GM21515 (cell line): ENCODE results near the gene BRAT1.
"Not testable (repeated sequence)": the region's sequence is repeated elsewhere in the genome, so short reads cannot be mapped to it uniquely, and the experiment has no call there.

Experiments
- ATAC-seq: cut with Tn5 transposase; IDR thresholded peaks from one replicate; pipeline ENCODE4 v1.9.1; 2021; ENCODE audit not compliant: unreplicated experiment

The BRAT1 gene

GRCh38 chr7:2555121-2556052 lies at the start of gene BRAT1:
TSS of gene BRAT1 (minus strand) at chr7:2555524. CDS start at chr7:2554431, 1,093 bp downstream.
- ATAC-seq = peak; percentile 68

GRCh38 chr7:2604608-2605174 lies 49.4 kb upstream of the BRAT1 start:
- ATAC-seq = no peak

- no peak for ATAC-seq
These were observed 48.0 kb upstream of the BRAT1 start for GRCh38 chr7:2603044-2603965.

- no peak for ATAC-seq
These were observed 47.2 kb upstream of the BRAT1 start for GRCh38 chr7:2602406-2603043.

GRCh38 chr7:2601907-2602306 lies 46.6 kb upstream of the BRAT1 start:
- ATAC-seq = no peak

- ATAC-seq = no peak
These were observed 45.7 kb upstream of the BRAT1 start for GRCh38 chr7:2601065-2601464.

- ATAC-seq = no peak
These were observed 43.0 kb upstream of the BRAT1 start for GRCh38 chr7:2598154-2598823.

GRCh38 chr7:2597273-2597640 lies 41.9 kb upstream of the BRAT1 start:
- no peak for ATAC-seq

GRCh38 chr7:2596464-2597272 lies 41.3 kb upstream of the BRAT1 start:
- ATAC-seq = no peak

- no peak for ATAC-seq
These were observed 40.0 kb upstream of the BRAT1 start for GRCh38 chr7:2595258-2595860.

GRCh38 chr7:2594599-2594998 lies 39.3 kb upstream of the BRAT1 start:
- ATAC-seq = no peak

- ATAC-seq = no peak
These were observed 37.9 kb upstream of the BRAT1 start for GRCh38 chr7:2593036-2593727.

GRCh38 chr7:2592375-2592865 lies 37.1 kb upstream of the BRAT1 start:
- ATAC-seq = no peak

GRCh38 chr7:2589941-2590340 lies 34.6 kb upstream of the BRAT1 start:
- not testable (repeated sequence) for ATAC-seq

- no peak for ATAC-seq
These were observed 34.0 kb upstream of the BRAT1 start for GRCh38 chr7:2589341-2589740.

GRCh38 chr7:2587778-2588177 lies 32.5 kb upstream of the BRAT1 start:
- no peak for ATAC-seq

- no peak for ATAC-seq
These were observed 31.8 kb upstream of the BRAT1 start for GRCh38 chr7:2587134-2587533.

- no peak for ATAC-seq
These were observed 31.1 kb upstream of the BRAT1 start for GRCh38 chr7:2586326-2587020.
